Right atrium auricular region (tissue), 2 donors: ENCODE results near the gene ADARB2. TPM values are rescaled to one million over a fixed set of nuclear protein-coding genes. Genes with fewer than 3 reads are reported as not detected.

Experiments used
- DNase-seq: peaks from one replicate; pipeline ENCODE4 v3.0.0-alpha.2; 2019; ENCODE audit warnings: low spot score
- H3K27ac ChIP-seq, 2 donors: fragments of 200-600 bp; sonication (generic); 1 replicate in 1 of 2; 2 replicates in 1 of 2; pipeline ENCODE4 v1.5.1; 2016 to 2019
- H3K27me3 ChIP-seq, 2 donors: fragments of 200-600 bp; sonication (generic); one replicate each; pipeline versions ENCODE4 v1.5.1 to v1.6.0; 2017 to 2019
- H3K36me3 ChIP-seq: fragments of 200-600 bp; sonication (generic); one replicate; pipeline ENCODE4 v1.5.1; 2016
- H3K4me1 ChIP-seq, 2 donors: fragments of 200-600 bp; sonication (generic); one replicate each; pipeline versions ENCODE4 v1.5.1 to v1.6.0; 2017 to 2019
- H3K4me3 ChIP-seq, 2 donors: fragments of 200-600 bp; sonication (generic); 1 replicate in 1 of 2; 2 replicates in 1 of 2; pipeline ENCODE4 v1.5.1; 2017 to 2019; ENCODE audit warnings: mild to moderate bottlenecking in 1 of 2, moderate library complexity in 1 of 2
- H3K9me3 ChIP-seq, 2 donors: fragments of 200-600 bp; sonication (generic); one replicate each; pipeline ENCODE4 v1.5.1; 2019
- CTCF ChIP-seq, 2 donors: fragments of 200-600 bp; sonication (generic); IDR thresholded peaks; one replicate each; pipeline ENCODE4 v1.5.1; 2019; ENCODE audit warnings: antibody characterized with exemption in 2 of 2
- total RNA-seq, 2 donors: library from RNA; depleted of rRNA; stranded (reverse); fragments of >200 nt; gene quantifications; one replicate each; pipeline ENCODE4 v1.1.0, GENCODE V29; 2016

The ADARB2 gene
- total RNA-seq, 2 donors from 2014 or later, result 0.33 to 0.71 TPM

GRCh38 chr10:1498746-1499358 is 238.5 kb downstream of the ADARB2 start:
- H3K27ac ChIP-seq, result no peak overlapping the region

GRCh38 chr10:1495915-1496517 is 241.3 kb downstream of the ADARB2 start:
- no peaks in the 10 kb centered on the region for H3K4me1 ChIP-seq
- H3K36me3 ChIP-seq, result no peaks in the 10 kb centered on the region
- H3K27me3 ChIP-seq, result no peaks in the 10 kb centered on the region
- no peak for TF ChIP-seq CTCF (IDR thresholded peaks at IDR 0.05)
- no peak for DNase-seq
- no peak overlapping the region for H3K4me3 ChIP-seq
- peaks cover 0 to 7% of the 10 kb centered on the region in 2 donors for H3K9me3 ChIP-seq
- H3K27ac ChIP-seq, result no peak overlapping the region

More at GRCh38 chr10:1498746-1499358, 238.5 kb downstream of the ADARB2 start:
- Histone ChIP-seq H3K27me3 (no peaks in the 10 kb centered on the region), H3K9me3 (peaks cover 0 to 7% of the 10 kb centered on the region in 2 donors), H3K4me1 (no peaks in the 10 kb centered on the region), H3K4me3 (no peak overlapping the region), H3K36me3 (no peaks in the 10 kb centered on the region)
- no peak for TF ChIP-seq CTCF (IDR thresholded peaks at IDR 0.05)
- DNase-seq, result no peak

- DNase-seq, result no peak
- H3K36me3 ChIP-seq, result no peaks in the 10 kb centered on the region
- no peak overlapping the region for H3K27ac ChIP-seq
- H3K9me3 ChIP-seq, result no peaks in the 10 kb centered on the region
- no peak for TF ChIP-seq CTCF (IDR thresholded peaks at IDR 0.05)
- H3K4me3 ChIP-seq, result no peak overlapping the region
- H3K4me1 ChIP-seq, result no peaks in the 10 kb centered on the region
- H3K27me3 ChIP-seq, result no peaks in the 10 kb centered on the region
These were observed 244.7 kb downstream of the ADARB2 start for GRCh38 chr10:1492641-1493040.

GRCh38 chr10:1491901-1492300 is 245.4 kb downstream of the ADARB2 start:
- TF ChIP-seq CTCF (IDR thresholded peaks at IDR 0.05), result no peak
- Histone ChIP-seq H3K9me3 (no peaks in the 10 kb centered on the region), H3K4me1 (no peaks in the 10 kb centered on the region), H3K27ac (no peak overlapping the region), H3K36me3 (no peaks in the 10 kb centered on the region), H3K27me3 (no peaks in the 10 kb centered on the region), H3K4me3 (no peak overlapping the region)
- DNase-seq, result no peak

GRCh38 chr10:1489801-1490200 is 247.5 kb downstream of the ADARB2 start:
- DNase-seq, result no peak
- H3K9me3 ChIP-seq, result no peaks in the 10 kb centered on the region
- H3K27me3 ChIP-seq, result no peaks in the 10 kb centered on the region
- no peak overlapping the region for H3K4me3 ChIP-seq
- H3K4me1 ChIP-seq, result no peaks in the 10 kb centered on the region
- H3K36me3 ChIP-seq, result no peaks in the 10 kb centered on the region
- no peak overlapping the region for H3K27ac ChIP-seq
- TF ChIP-seq CTCF (IDR thresholded peaks at IDR 0.05), result no peak
